CD4-positive, alpha-beta T cell (primary cell): ENCODE results near the gene TOM1L2. TPM values are rescaled to one million over a fixed set of nuclear protein-coding genes. Genes with fewer than 3 reads are reported as not detected.

Experiments used
- ATAC-seq: fragments of 200-7000 bp; cut with Tn5 transposase; one replicate; pipeline ENCODE4 v1.10.0; 2022; ENCODE audit warnings: mild to moderate bottlenecking; ENCODE audit not compliant: poor library complexity
- CTCF ChIA-PET: fragments of 350-600 bp; sonication (Branson Sonifier 250); formaldehyde crosslinking; loops from one replicate; lab custom pipeline; 2021; ENCODE audit warnings: antibody characterized with exemption, inconsistent platforms; lab: Charles Lee
- POLR2A ChIA-PET: fragments of 350-600 bp; sonication (Branson Sonifier 250); formaldehyde crosslinking; loops from one replicate; lab custom pipeline; 2021; ENCODE audit warnings: antibody characterized with exemption, inconsistent platforms; lab: Charles Lee
- DNase-seq, 14 experiments: peaks; one replicate each; pipeline ENCODE4 v3.0.0-alpha.2; 2013 to 2020; ENCODE audit warnings: mixed read lengths in 2 of 14
- H3K27ac ChIP-seq, 2 donors: one replicate each; pipeline versions ENCODE4 v1.5.1 to v1.7.0; 2013; ENCODE audit warnings: low read length in 2 of 2, low read depth in 1 of 2, mild to moderate bottlenecking in 1 of 2
- H3K27me3 ChIP-seq, 2 experiments: 1 replicate in 1 of 2; 2 replicates in 1 of 2; pipeline versions ENCODE4 v1.6.1 to v1.7.0; 2013; ENCODE audit warnings: low read length in 2 of 2, control low read depth in 1 of 2, mild to moderate bottlenecking in 1 of 2, moderate library complexity in 1 of 2; ENCODE audit not compliant: insufficient read depth in 2 of 2, control insufficient read depth in 1 of 2
- H3K36me3 ChIP-seq: one replicate; pipeline ENCODE4 v1.6.1; 2013; ENCODE audit warnings: low read length, control low read depth; ENCODE audit not compliant: insufficient read depth
- H3K4me1 ChIP-seq: one replicate; pipeline ENCODE4 v1.6.1; 2013; ENCODE audit warnings: low read length, control low read depth; ENCODE audit not compliant: insufficient read depth
- H3K4me3 ChIP-seq: one replicate; pipeline ENCODE4 v1.5.1; 2013; ENCODE audit warnings: mild to moderate bottlenecking, low read length, moderate library complexity
- H3K9me3 ChIP-seq, 2 experiments: 1 replicate in 1 of 2; 2 replicates in 1 of 2; pipeline versions ENCODE4 v1.6.1 to v1.7.0; 2013; ENCODE audit warnings: low read length in 2 of 2, mild to moderate bottlenecking in 2 of 2, control low read depth in 1 of 2, moderate library complexity in 1 of 2; ENCODE audit not compliant: control insufficient read depth in 1 of 2, insufficient read depth in 1 of 2
- H3K27ac Mint-ChIP-seq: one replicate; pipeline ENCODE4 v1.8.0; 2020; ENCODE audit warnings: mixed read lengths
- H3K27me3 Mint-ChIP-seq: one replicate; pipeline ENCODE4 v1.8.0; 2021; ENCODE audit warnings: mixed read lengths
- H3K36me3 Mint-ChIP-seq: one replicate; pipeline ENCODE4 v1.8.0; 2021; ENCODE audit warnings: low read depth, mixed read lengths
- H3K4me1 Mint-ChIP-seq: one replicate; pipeline ENCODE4 v1.8.0; 2021; ENCODE audit warnings: low read depth, mixed read lengths
- H3K4me3 Mint-ChIP-seq: one replicate; pipeline ENCODE4 v1.8.0; 2020; ENCODE audit warnings: mild to moderate bottlenecking, mixed read lengths
- H3K9me3 Mint-ChIP-seq: one replicate; pipeline ENCODE4 v1.8.0; 2020; ENCODE audit warnings: mixed read lengths
- intact Hi-C, 2 experiments: fragments of 100-400 bp; cut with DNase I in 1 of 2; cut with micrococcal nuclease in 1 of 2; formaldehyde crosslinking; loops; one replicate each; pipeline versions ENCODE4 v1.15.1 to v1.9.0; 2023 to 2025; cut with DNase I, micrococcal nuclease
- polyA plus RNA-seq, 2 donors: library from polyadenylated mRNA; unstranded; fragments of 120-200 nt; gene quantifications; one replicate each; pipeline ENCODE4 v1.2.1, GENCODE V29; 2013
- total RNA-seq, 174 experiments: library from RNA in 2 of 174; stranded (reverse) in 2 of 174; gene quantifications; one replicate each; pipeline ENCODE4 v1.2.3 and lab custom pipeline; 2021 to 2026
- TF ChIP-seq, protein P1 (sequence below): fragments of 200-600 bp; IDR thresholded peaks from one replicate; pipeline ENCODE4 v1.8.0; 2022; ENCODE audit warnings: antibody characterized with exemption, mild to moderate bottlenecking

The TOM1L2 gene
- 10 to 100 TPM; 28.5 to 30.5 TPM for total RNA-seq
- polyA plus RNA-seq (2013, experiment 1 of 2) = 21.5 TPM
- 29.5 TPM for polyA plus RNA-seq (2013, experiment 2 of 2)
- total RNA-seq (lab: John Stamatoyannopoulos, UW) = 3.9 to 103 (median 46.7) reads per million in 172 experiments

DNA sequence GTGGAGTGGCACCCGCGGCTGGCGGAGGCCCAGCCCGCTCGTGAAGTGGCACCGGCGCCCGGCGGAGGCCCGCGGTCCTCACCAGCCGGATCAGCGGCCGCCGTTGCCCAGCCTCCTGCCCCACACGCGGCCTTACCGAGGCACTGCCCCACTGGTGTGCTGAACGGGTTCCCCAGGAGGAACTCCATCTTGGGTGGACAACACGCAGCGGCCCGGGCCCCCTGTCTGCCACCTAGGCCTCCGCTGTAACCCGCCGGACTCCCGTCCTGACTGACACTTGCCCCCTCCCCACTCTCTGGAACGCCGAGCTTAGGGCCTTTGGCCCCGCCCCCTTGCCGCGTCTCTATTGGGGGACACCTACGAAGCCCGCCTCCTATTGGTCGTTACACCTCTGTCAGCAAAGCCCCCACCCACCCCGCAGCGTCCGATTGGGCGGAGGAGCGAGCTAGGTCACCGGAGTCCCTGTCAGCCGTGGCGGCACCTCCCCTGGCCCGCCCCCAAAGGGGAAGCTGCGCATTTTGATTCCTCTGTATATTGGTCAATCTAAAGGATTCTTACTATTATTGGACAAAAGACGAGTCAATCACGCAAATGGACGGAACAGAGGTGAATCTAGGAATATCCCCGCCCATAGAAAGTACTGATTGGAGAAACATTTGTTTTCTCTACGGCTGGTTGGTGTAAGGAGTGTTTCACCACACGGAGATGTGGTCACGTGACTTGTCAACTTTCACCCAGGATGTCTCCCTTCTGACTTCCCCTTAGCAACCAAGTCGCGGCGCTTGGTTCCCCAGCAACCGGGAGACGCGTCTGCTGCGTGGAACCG is at the start of gene TOM1L2, which contains the start of gene DRC3:
TSS of gene TOM1L2 (minus strand) at position 275 of the 826 bp plus-strand sequence. CDS start at position 188, 87 bp downstream.
TSS of gene DRC3 (plus strand) at position 737 of the 826 bp plus-strand sequence. CDS start 4,737 bp downstream, outside the sequence.
- peak within 1 kb of the TSS; percentile 76 to 79 for H3K27ac ChIP-seq
- H3K36me3 ChIP-seq = no peaks in the 10 kb centered on the region
- ATAC-seq = peak; percentile 87
- DNase-seq = peak; percentile 99 to 100 (median 100)
- intact Hi-C loops = loop anchor here (1.0 to 10.0 kb wide), 8 partner anchors 14 to 342 kb away; partner anchors contain the start of genes ATPAF2 (in 2 of the 2), GID4 (in 2 of the 2), DRG2 (in 1 of the 2) and SMCR8 (in 1 of the 2)
- POLR2A ChIA-PET = interaction anchor here (0.5 to 5.5 kb wide), 20 partner anchors 9 to 1681 kb away, joined by 3 to 115 read pairs (median 4); partner anchors contain the start of genes ALKBH5, ATPAF2, GID4 and PEMT
- H3K4me3 ChIP-seq = peak within 1 kb of the TSS; percentile 70
- CTCF ChIA-PET = interaction anchor here (0.5 to 2.8 kb wide), 4 partner anchors 13 to 62 kb away, joined by 3 to 15 read pairs (median 8); no protein-coding TSS in a partner anchor
- Mint-ChIP-seq H3K27ac (peak within 1 kb of the TSS; percentile 90), H3K27me3 (no peaks in the 10 kb centered on the region), H3K36me3 (peaks cover 11% of the 10 kb centered on the region), H3K4me1 (peaks cover 49% of the 10 kb centered on the region), H3K9me3 (no peaks in the 10 kb centered on the region), H3K4me3 (peak within 1 kb of the TSS; percentile 95)
- TF ChIP-seq, protein P1, sequence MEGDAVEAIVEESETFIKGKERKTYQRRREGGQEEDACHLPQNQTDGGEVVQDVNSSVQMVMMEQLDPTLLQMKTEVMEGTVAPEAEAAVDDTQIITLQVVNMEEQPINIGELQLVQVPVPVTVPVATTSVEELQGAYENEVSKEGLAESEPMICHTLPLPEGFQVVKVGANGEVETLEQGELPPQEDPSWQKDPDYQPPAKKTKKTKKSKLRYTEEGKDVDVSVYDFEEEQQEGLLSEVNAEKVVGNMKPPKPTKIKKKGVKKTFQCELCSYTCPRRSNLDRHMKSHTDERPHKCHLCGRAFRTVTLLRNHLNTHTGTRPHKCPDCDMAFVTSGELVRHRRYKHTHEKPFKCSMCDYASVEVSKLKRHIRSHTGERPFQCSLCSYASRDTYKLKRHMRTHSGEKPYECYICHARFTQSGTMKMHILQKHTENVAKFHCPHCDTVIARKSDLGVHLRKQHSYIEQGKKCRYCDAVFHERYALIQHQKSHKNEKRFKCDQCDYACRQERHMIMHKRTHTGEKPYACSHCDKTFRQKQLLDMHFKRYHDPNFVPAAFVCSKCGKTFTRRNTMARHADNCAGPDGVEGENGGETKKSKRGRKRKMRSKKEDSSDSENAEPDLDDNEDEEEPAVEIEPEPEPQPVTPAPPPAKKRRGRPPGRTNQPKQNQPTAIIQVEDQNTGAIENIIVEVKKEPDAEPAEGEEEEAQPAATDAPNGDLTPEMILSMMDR = no peak
- H3K4me1 ChIP-seq = peaks cover 23% of the 10 kb centered on the region
- no peaks in the 10 kb centered on the region for H3K9me3 ChIP-seq
- no peaks in the 10 kb centered on the region for H3K27me3 ChIP-seq

DNA sequence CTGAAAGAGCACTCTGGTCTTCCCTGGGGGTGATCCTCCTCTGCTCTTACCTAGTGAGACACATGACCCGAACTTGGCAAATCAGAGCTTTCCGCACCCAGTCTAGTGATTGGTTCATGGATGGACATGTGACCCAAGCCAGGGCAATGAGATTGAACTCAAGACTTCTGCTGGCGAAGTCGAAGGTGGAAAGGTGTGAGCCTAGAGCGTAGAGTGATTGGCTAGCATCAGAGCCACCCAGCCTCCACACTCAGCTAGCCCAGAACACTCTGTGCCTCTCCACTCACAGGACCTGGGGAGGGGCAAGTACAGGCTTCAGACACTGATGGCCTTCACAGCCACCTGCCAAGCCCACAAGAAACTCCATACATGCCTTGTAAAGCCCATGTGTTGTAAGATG is 49.2 kb upstream of the TOM1L2 start:
- ChIA-PET CTCF (no interaction called here), POLR2A (no interaction called here)
- Mint-ChIP-seq H3K27ac (no peak overlapping the region), H3K36me3 (peaks cover 50% of the 10 kb centered on the region), H3K27me3 (no peaks in the 10 kb centered on the region), H3K4me3 (no peak overlapping the region), H3K4me1 (no peaks in the 10 kb centered on the region), H3K9me3 (no peaks in the 10 kb centered on the region)
- Histone ChIP-seq H3K4me1 (peaks cover 8% of the 10 kb centered on the region), H3K27me3 (no peaks in the 10 kb centered on the region), H3K27ac (no peak overlapping the region), H3K9me3 (no peaks in the 10 kb centered on the region), H3K36me3 (peaks cover 31% of the 10 kb centered on the region), H3K4me3 (no peak overlapping the region)
- intact Hi-C loops = no loop called here
- ATAC-seq = no peak
- DNase-seq = no peak
- TF ChIP-seq, protein P1 = no peak

DNA sequence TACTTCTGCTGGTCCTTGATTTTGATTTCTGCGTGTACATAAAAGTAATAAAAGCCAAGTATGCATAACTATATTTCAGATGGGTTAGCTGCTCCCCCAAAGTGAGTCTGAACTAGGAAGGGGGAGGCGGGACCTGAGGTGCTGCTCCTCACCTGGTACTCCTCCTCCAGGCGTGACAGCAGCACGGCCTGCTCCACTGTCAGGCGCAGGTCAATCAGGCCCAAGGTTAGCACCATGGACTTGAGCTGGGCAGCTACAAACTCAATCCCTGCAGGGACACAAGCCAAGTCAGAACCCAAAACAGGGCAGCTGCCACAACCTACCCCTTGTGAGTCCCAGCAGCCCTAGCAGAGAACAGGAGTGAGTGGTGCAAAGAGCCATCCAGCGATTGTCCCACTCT is 48.8 kb upstream of the TOM1L2 start:
- Mint-ChIP-seq H3K4me3 (no peak overlapping the region), H3K36me3 (peaks cover 52% of the 10 kb centered on the region), H3K9me3 (no peaks in the 10 kb centered on the region), H3K27ac (no peak overlapping the region), H3K27me3 (no peaks in the 10 kb centered on the region), H3K4me1 (no peaks in the 10 kb centered on the region)
- Histone ChIP-seq H3K4me1 (peaks cover 4% of the 10 kb centered on the region), H3K4me3 (no peak overlapping the region), H3K36me3 (peaks cover 31% of the 10 kb centered on the region), H3K9me3 (no peaks in the 10 kb centered on the region), H3K27me3 (no peaks in the 10 kb centered on the region), H3K27ac (no peak overlapping the region)
- ATAC-seq = no peak
- ChIA-PET CTCF (no interaction called here), POLR2A (no interaction called here)
- no peak for DNase-seq
- intact Hi-C loops = no loop called here
- TF ChIP-seq, protein P1 = no peak
